HG03571 (cell line): ENCODE results near the gene ETNPPL.

Experiments
- ATAC-seq: cut with Tn5 transposase; IDR thresholded peaks from one replicate; pipeline ENCODE4 v1.9.1; 2021; ENCODE audit not compliant: unreplicated experiment

The ETNPPL gene

GRCh38 chr4:108762559-108763225 is at the start of gene ETNPPL:
Gene ETNPPL (minus strand): TSS chr4:108763053. CDS start chr4:108762898, 155 bp downstream.
- ATAC-seq: no peak

DNA sequence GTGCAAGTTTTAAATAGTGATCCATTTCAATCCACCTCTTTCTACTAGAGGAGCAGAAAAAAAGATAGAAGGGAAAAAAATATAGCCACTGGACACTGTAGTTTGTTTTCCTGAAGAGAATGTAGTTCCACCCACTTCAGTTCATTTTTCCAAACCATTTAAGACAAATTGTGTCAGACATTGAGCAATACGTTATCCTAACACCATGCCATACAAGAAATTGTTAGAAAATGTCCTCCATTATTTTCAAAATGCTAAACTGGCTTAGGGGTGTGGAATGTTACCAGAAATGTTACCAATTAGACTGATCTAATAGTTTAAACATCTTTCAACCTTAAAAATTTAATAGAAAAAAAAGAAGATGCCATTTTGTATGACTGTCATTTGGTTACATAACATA is 48.6 kb upstream of the ETNPPL start:
- ATAC-seq: no peak

GRCh38 chr4:108810087-108810486 is 47.2 kb upstream of the ETNPPL start:
- no peak for ATAC-seq

GRCh38 chr4:108804648-108805273 is 41.9 kb upstream of the ETNPPL start:
- ATAC-seq: no peak

DNA sequence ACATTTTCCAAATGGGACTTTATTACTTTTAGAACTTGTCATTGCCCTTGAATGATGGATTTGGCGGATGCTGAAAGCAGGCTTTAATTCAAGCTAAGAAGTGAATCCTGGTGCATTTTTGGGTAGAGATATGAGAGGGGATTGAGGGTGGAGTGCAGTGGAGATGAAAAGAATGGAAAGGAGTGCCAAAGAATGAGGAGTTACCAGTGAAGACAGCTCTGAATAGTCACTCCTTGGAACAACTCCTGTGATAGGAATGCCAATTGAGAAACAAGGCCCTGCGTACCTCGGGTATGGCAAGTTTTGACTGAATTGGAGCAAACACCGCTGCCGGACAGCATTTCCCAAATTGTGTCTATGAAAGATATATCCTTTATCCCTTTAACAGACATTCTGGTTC is 36.5 kb upstream of the ETNPPL start:
- ATAC-seq: no peak

DNA sequence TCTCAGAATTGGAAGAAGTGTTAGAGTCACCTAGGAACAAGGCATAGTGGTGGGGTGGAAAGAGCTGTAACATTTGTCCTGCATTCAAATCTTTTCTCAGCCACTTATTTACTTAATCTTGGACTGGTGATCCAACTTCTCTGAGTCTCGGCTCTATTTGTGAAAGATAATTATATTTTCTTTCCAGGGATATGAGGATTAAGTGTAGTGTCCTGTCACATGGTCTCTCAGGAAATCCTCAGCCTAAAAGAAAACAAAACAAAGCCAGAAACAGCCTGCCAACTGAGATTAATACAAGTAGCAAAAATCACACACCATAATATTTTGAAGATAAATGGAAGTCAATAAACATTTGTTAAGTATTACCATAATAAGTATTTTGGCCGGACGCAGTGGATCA is 33.3 kb upstream of the ETNPPL start:
- no peak for ATAC-seq

GRCh38 chr4:108795733-108796132 is 32.9 kb upstream of the ETNPPL start:
- no peak for ATAC-seq

DNA sequence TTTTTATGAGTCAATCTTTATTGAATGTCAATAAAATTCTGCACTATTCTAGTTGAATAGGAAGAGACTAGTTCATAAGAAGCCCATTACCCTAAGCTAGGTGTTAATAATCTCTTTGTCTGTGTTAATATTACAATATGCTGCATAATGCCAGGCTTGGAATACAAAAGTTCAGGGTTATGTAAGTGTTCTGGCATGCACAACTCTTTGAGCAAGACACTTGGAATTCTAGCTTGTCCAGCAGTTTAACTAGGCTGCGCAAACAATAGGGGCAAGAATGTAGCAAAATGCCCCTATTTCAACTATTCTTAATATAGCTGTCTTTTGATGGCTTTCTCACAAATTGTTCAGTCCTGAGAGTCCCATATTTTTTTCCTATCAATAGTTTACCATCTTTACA is 31.3 kb upstream of the ETNPPL start:
- ATAC-seq: no peak

GRCh38 chr4:108793415-108793814 is 30.6 kb upstream of the ETNPPL start:
- ATAC-seq: no peak

GRCh38 chr4:108788731-108789130 is 25.9 kb upstream of the ETNPPL start:
- no peak for ATAC-seq

DNA sequence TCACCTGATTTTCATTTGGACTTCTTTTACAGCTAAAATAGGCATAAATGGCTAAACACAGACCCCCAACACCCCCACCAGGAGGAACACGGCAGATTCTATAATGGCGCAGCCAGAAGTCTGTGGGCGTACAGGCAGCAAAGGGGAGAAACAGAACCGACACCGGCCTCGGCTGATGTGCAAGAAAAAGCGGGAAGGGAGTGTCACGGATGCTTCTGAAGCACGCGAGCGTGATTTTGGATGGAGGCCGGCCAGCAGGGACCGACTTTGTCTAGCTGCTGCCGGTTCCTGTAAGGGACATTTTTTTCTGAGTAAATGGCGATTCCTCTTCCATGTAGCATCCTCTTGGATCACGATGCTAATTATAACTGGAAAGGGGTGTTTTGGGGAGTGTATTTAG is 24.9 kb upstream of the ETNPPL start:
- no peak for ATAC-seq

DNA sequence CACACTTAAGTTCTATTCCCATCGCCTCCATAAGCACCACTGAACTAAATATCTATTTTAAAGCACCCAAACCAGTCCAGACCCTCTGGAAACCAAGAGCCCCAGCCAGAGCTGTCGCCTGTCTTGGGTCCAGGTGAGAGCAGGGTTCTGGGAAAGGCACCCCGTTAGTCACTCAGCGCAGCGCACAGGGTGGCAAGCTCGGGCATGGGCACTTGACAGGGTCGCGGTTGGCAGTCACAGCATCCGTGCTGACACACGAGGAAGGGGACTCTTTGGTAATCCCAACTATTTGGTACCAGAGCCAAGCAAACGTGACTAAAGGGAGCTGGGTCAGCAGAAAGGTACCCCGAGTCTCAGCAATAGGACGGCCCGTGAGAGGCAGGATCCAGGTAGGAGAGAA is 24.3 kb upstream of the ETNPPL start:
- no peak for ATAC-seq

DNA sequence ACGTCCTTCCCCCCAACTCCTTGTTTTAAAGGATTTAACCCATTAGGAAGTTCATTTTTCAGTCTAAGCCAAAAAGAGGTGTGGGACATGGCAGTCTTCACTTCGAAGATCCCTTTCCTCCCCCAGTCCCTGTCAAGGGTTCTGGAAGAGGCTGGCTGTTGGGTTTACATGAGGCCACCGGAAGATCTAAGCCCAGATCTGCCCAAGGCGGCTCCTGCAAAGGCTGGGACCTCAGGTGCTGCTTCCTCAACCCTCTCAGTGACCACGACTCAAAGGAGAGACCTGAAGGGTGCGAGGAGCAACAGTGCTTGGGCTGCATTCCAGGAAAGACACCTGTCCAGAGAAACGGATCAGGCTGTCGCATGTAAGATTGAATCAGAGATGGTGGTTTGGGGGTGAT is 23.5 kb upstream of the ETNPPL start:
- ATAC-seq: no peak

DNA sequence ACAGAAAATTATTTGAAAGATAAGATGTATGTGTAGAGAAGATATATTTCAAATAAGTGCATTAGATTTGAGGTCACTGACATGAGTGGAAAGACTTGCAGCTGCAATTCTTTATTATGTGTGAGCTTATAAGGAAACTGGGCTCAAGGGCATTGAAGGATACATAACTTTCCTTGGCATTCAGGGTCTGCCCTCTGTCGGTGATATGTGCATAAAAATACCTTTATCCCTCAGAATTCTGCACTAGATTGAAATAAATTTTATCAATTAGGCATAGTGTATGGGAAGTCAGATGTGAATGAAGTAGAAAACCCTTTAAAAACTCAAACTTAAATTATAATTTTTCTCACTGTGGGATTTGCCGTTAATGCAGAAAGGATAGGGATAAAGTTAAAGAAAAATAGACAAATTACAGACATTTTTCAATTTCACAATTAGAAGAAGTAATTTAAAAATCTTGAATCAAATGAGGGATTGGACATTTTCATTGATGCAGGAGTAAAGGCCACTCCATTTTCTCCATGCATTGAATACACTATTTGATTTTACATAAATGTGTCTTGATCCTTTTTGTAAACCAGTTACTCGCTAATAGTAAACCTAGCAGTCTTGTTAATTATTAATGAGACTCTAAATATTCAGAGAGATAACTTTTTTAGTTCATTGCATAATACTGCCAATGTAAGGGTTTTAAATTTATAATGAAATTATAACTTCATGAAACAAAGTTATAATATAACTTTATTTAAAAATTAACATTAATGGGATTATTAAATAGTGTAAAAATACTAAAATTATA is 21.0 kb upstream of the ETNPPL start:
- ATAC-seq: no peak

GRCh38 chr4:108779958-108780357 is 17.1 kb upstream of the ETNPPL start:
- ATAC-seq: no peak

DNA sequence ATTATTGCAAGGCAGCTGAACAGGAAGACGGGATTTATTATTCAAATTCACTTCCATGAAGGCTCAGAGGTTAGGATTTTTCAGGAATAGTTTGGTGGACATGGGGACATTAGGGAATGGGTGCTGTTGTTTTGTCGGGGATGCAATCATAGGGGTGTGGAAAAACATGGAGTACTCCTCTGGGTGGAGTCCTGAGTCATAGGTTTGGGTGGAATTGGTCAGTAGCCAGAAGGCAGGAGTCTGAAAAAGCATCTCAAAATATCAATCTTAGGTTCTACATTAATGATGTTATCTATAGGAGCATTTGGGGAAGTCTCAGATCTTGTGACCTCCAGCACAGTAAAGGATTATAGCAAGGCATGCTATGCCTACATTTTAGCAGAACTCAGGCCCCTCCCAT is 14.5 kb upstream of the ETNPPL start:
- ATAC-seq: no peak

GRCh38 chr4:108775921-108776320 is 13.1 kb upstream of the ETNPPL start:
- ATAC-seq: no peak

DNA sequence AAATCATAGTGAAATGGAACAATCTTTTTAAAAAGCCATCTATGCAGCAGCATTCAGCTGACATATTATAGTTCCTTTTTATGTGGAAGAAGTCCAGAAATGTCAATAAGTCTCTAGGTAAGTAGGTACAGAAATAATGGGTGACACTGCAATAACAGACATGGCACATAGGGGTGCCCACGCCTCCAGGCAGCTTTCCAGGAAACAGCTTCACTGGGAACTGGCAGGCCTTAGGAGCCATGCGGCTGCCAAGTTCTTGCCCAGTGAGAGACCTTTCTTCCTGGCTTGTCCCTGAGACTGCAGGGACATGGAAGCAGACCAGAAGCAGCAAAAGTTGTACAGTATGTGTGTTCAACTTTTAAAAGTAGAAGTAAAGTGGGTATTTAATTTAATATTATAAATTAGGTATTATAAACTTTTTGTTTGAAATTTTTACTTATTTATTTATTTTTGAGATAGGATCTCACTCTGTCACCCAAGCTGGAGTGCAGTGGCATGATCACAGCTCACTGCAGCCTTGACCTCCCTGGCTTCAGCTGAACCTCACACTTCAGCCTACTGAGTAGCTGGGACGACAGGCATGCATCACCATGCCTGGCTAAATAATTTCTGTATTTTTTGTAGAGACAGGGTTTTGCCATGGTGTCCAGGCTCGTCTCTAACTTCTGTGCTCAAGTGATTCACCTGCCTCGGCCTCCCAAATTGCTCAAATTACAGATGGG is 12.1 kb upstream of the ETNPPL start:
- no peak for ATAC-seq

DNA sequence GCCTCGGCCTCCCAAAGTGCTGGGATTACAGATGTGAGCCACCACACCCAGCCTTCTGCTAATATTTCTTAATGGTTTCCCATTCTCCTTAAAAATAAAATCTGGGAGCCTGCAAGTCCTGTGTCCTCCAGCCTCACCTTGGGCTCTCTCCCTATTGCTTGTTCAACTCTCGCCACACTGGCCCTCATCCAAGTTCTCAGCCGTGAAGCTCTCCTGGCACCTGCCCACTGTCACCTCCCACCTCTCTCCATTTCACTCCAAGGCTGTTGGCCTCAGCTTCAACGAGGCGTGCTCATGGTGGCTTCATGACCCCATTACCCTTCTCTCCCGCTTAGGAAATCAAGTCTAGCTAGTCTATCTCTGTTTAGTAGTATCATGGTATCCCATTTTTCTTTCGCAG is 9.5 kb upstream of the ETNPPL start:
- ATAC-seq: no peak

GRCh38 chr4:108766058-108766457 is 3.2 kb upstream of the ETNPPL start:
- no peak for ATAC-seq

- ATAC-seq: no peak
These were observed 1.1 kb upstream of the ETNPPL start for GRCh38 chr4:108763986-108764385.

- ATAC-seq: no peak
These were observed 357 bp upstream of the ETNPPL start for GRCh38 chr4:108763226-108763593.
